ENCODE measurements around the gene TMEM260.

- TF ChIP-seq, protein P1, sequence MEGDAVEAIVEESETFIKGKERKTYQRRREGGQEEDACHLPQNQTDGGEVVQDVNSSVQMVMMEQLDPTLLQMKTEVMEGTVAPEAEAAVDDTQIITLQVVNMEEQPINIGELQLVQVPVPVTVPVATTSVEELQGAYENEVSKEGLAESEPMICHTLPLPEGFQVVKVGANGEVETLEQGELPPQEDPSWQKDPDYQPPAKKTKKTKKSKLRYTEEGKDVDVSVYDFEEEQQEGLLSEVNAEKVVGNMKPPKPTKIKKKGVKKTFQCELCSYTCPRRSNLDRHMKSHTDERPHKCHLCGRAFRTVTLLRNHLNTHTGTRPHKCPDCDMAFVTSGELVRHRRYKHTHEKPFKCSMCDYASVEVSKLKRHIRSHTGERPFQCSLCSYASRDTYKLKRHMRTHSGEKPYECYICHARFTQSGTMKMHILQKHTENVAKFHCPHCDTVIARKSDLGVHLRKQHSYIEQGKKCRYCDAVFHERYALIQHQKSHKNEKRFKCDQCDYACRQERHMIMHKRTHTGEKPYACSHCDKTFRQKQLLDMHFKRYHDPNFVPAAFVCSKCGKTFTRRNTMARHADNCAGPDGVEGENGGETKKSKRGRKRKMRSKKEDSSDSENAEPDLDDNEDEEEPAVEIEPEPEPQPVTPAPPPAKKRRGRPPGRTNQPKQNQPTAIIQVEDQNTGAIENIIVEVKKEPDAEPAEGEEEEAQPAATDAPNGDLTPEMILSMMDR (IDR thresholded peaks at IDR 0.05), result no peak
- TF ChIP-seq ZFX (IDR thresholded peaks at IDR 0.05; ENCODE audit: borderline replicate concordance), result no peak
Measured at GRCh38 chr14:56649382-56649781, 69.8 kb downstream of the TMEM260 start.

Data from 22Rv1 (cell line).